Breast epithelium (tissue), 4 donors: ENCODE measurements around the gene GPR39. TPM values are rescaled to one million over a fixed set of nuclear protein-coding genes. Genes with fewer than 3 reads are reported as not detected.

Experiments
- DNase-seq, 2 donors: peaks; one replicate each; pipeline ENCODE4 v3.0.0-alpha.2; 2019; ENCODE audit warnings: low spot score in 2 of 2
- H3K27ac ChIP-seq, 2 donors: fragments of 200-600 bp; sonication (generic) in 1 of 2; one replicate each; pipeline ENCODE4 v1.5.1; 2016 to 2019; ENCODE audit warnings: mild to moderate bottlenecking in 1 of 2
- H3K27me3 ChIP-seq, 2 donors: fragments of 200-600 bp; sonication (generic) in 1 of 2; one replicate each; pipeline versions ENCODE4 v1.5.1 to v1.6.0; 2017 to 2019; ENCODE audit warnings: control low read depth in 1 of 2, mild to moderate bottlenecking in 1 of 2
- H3K36me3 ChIP-seq: fragments of 200-600 bp; one replicate; pipeline ENCODE4 v1.5.1; 2019
- H3K4me1 ChIP-seq, 2 donors: fragments of 200-600 bp; sonication (generic); one replicate each; pipeline ENCODE4 v1.5.1; 2016 to 2019; ENCODE audit warnings: control low read depth in 1 of 2
- H3K4me3 ChIP-seq, 3 donors: fragments of 200-600 bp; sonication (generic); 1 replicate in 2 of 3; 2 replicates in 1 of 3; pipeline ENCODE4 v1.5.1; 2016 to 2019; ENCODE audit warnings: mild to moderate bottlenecking in 3 of 3, moderate library complexity in 2 of 3
- H3K9me3 ChIP-seq, 2 donors: fragments of 200-600 bp; sonication (generic) in 1 of 2; one replicate each; pipeline ENCODE4 v1.5.1; 2016 to 2019; ENCODE audit warnings: control low read depth in 1 of 2
- CTCF ChIP-seq, 3 donors: fragments of 450-650 bp; IDR thresholded peaks; one replicate each; pipeline ENCODE4 v1.5.1; 2016 to 2017; ENCODE audit warnings: antibody characterized with exemption in 3 of 3, mild to moderate bottlenecking in 3 of 3, moderate library complexity in 3 of 3
- POLR2A ChIP-seq: fragments of 450-650 bp; IDR thresholded peaks from one replicate; pipeline ENCODE4 v1.6.1; 2016; ENCODE audit warnings: antibody characterized with exemption, mild to moderate bottlenecking, moderate library complexity
- POLR2AphosphoS5 ChIP-seq, 3 donors: sonication (generic); formaldehyde crosslinking; IDR thresholded peaks; one replicate each; pipeline ENCODE4 v1.6.1; 2017; ENCODE audit warnings: antibody characterized with exemption in 3 of 3
- intact Hi-C: fragments of 100-400 bp; cut with DNase I; formaldehyde crosslinking; loops from one replicate; pipeline ENCODE4 v1.15.1; 2023; ENCODE audit warnings: low total_unique reads
- total RNA-seq, 3 donors: library from RNA; depleted of rRNA; stranded (reverse); fragments of >200 nt; gene quantifications; one replicate each; pipeline ENCODE4 v1.1.0, GENCODE V29; 2016

Gene GPR39
- total RNA-seq, 3 donors from 2014 or later = 0.16 to 10.4 (median 8.2) TPM

- no peaks in the 10 kb centered on the region for H3K36me3 ChIP-seq
- H3K27ac ChIP-seq = no peak overlapping the region
- no peaks in the 10 kb centered on the region for H3K9me3 ChIP-seq
- intact Hi-C loops = no loop called here
- TF ChIP-seq CTCF (IDR thresholded peaks at IDR 0.05) (no peak), POLR2A (no peak), POLR2AphosphoS5 (IDR thresholded peaks at IDR 0.05) (no peak)
- DNase-seq = no peak
- H3K4me1 ChIP-seq = no peaks in the 10 kb centered on the region
- H3K27me3 ChIP-seq = no peaks in the 10 kb centered on the region
- H3K4me3 ChIP-seq = no peak overlapping the region
These were observed 928 bp downstream of the GPR39 start for GRCh38 chr2:132417430-132418035.

GRCh38 chr2:132419235-132419634 is 2.6 kb downstream of the GPR39 start:
- H3K4me1 ChIP-seq = no peaks in the 10 kb centered on the region
- no peaks in the 10 kb centered on the region for H3K9me3 ChIP-seq
- no peaks in the 10 kb centered on the region for H3K27me3 ChIP-seq
- no peak overlapping the region for H3K4me3 ChIP-seq
- TF ChIP-seq CTCF (IDR thresholded peaks at IDR 0.05) = no peak
- no peak for TF ChIP-seq POLR2A
- intact Hi-C loops = no loop called here
- DNase-seq = no peak
- H3K36me3 ChIP-seq = no peaks in the 10 kb centered on the region
- H3K27ac ChIP-seq = no peak overlapping the region

GRCh38 chr2:132419941-132420340 is 3.3 kb downstream of the GPR39 start:
- H3K36me3 ChIP-seq = no peaks in the 10 kb centered on the region
- DNase-seq = no peak
- intact Hi-C loops = no loop called here
- TF ChIP-seq POLR2AphosphoS5 (IDR thresholded peaks at IDR 0.05) (no peak), POLR2A (no peak), CTCF (IDR thresholded peaks at IDR 0.05) (no peak)
- H3K4me1 ChIP-seq = no peaks in the 10 kb centered on the region
- H3K9me3 ChIP-seq = no peaks in the 10 kb centered on the region
- no peaks in the 10 kb centered on the region for H3K27me3 ChIP-seq
- no peak overlapping the region for H3K27ac ChIP-seq
- H3K4me3 ChIP-seq = no peak overlapping the region

GRCh38 chr2:132420816-132421805 is 4.5 kb downstream of the GPR39 start:
- H3K4me1 ChIP-seq = no peaks in the 10 kb centered on the region
- no peak for TF ChIP-seq POLR2A
- no peak for TF ChIP-seq CTCF (IDR thresholded peaks at IDR 0.05)
- no peak for TF ChIP-seq POLR2AphosphoS5 (IDR thresholded peaks at IDR 0.05)
- no peak overlapping the region for H3K4me3 ChIP-seq
- no peak overlapping the region for H3K27ac ChIP-seq
- H3K36me3 ChIP-seq = no peaks in the 10 kb centered on the region
- H3K27me3 ChIP-seq = no peaks in the 10 kb centered on the region
- no peaks in the 10 kb centered on the region for H3K9me3 ChIP-seq
- intact Hi-C loops = no loop called here
- no peak for DNase-seq

- no peak overlapping the region for H3K4me3 ChIP-seq
- no peaks in the 10 kb centered on the region for H3K27me3 ChIP-seq
- no peak for TF ChIP-seq POLR2AphosphoS5 (IDR thresholded peaks at IDR 0.05)
- no peak for TF ChIP-seq CTCF (IDR thresholded peaks at IDR 0.05)
- TF ChIP-seq POLR2A = no peak
- H3K36me3 ChIP-seq = no peaks in the 10 kb centered on the region
- DNase-seq = no peak
- intact Hi-C loops = no loop called here
- H3K27ac ChIP-seq = no peak overlapping the region
- no peaks in the 10 kb centered on the region for H3K4me1 ChIP-seq
- no peaks in the 10 kb centered on the region for H3K9me3 ChIP-seq
These were observed 6.1 kb downstream of the GPR39 start for GRCh38 chr2:132422736-132423135.
